ENCODE data around the gene NUDT16L1.
"Not testable (repeated sequence)": the region's sequence is repeated elsewhere in the genome, so short reads cannot be mapped to it uniquely, and the experiment has no call there.

- not testable (repeated sequence) for TF ChIP-seq CTCF (IDR thresholded peaks at IDR 0.05; ENCODE audit: low read depth, low read length); EZH2phosphoT487 (IDR thresholded peaks at IDR 0.05; ENCODE audit: low read depth)
Observed at GRCh38 chr16:4738370-4738769, 45.0 kb downstream of the NUDT16L1 start.

Data from OCI-LY3 (cell line).